Mesenchymal stem cell (in vitro differentiated cells and primary cell): ENCODE results near the gene HIP1.
A peak's percentile ranks its signal among the peaks of the same experiment; 100 is the strongest.

Experiments used
- DNase-seq: peaks from one replicate; pipeline ENCODE4 v3.0.0-alpha.2; 2013
- H2AFZ ChIP-seq: one replicate; pipeline ENCODE4 v1.6.1; 2013; ENCODE audit warnings: low read depth, mild to moderate bottlenecking, control low read depth, inconsistent platforms, low read length, moderate library complexity
- H2AK5ac ChIP-seq: 2 replicates; pipeline ENCODE4 v1.6.1; 2013; ENCODE audit warnings: low read length, moderate library complexity, mild to moderate bottlenecking, inconsistent platforms; ENCODE audit not compliant: severe bottlenecking
- H2BK120ac ChIP-seq: one replicate; pipeline ENCODE4 v1.6.1; 2013; ENCODE audit warnings: low read depth, mild to moderate bottlenecking, inconsistent platforms, low read length, moderate library complexity
- H2BK12ac ChIP-seq, 2 experiments: one replicate each; pipeline ENCODE4 v1.6.1; 2013; ENCODE audit warnings: inconsistent platforms in 2 of 2, low read length in 2 of 2, mild to moderate bottlenecking in 2 of 2, moderate library complexity in 2 of 2, control low read depth in 1 of 2
- H2BK15ac ChIP-seq: one replicate; pipeline ENCODE4 v1.6.1; 2013; ENCODE audit warnings: mild to moderate bottlenecking, low read depth, inconsistent platforms; ENCODE audit not compliant: poor library complexity, severe bottlenecking
- H2BK5ac ChIP-seq: 2 replicates; pipeline ENCODE4 v1.6.1; 2013; ENCODE audit warnings: low read depth, mild to moderate bottlenecking, low read length, control low read depth, inconsistent platforms; ENCODE audit not compliant: poor library complexity, severe bottlenecking
- H3K14ac ChIP-seq, 2 experiments: one replicate each; pipeline ENCODE4 v1.6.1; 2013; ENCODE audit warnings: inconsistent platforms in 2 of 2, low read length in 2 of 2, control low read depth in 1 of 2, mild to moderate bottlenecking in 1 of 2, moderate library complexity in 1 of 2
- H3K18ac ChIP-seq, 2 experiments: one replicate each; pipeline ENCODE4 v1.6.1; 2013; ENCODE audit warnings: inconsistent platforms in 2 of 2, low read length in 2 of 2, control low read depth in 1 of 2, low read depth in 1 of 2, mild to moderate bottlenecking in 1 of 2
- H3K23ac ChIP-seq, 2 experiments: one replicate each; pipeline ENCODE4 v1.6.1; 2013; ENCODE audit warnings: inconsistent platforms in 2 of 2, low read length in 2 of 2, mild to moderate bottlenecking in 2 of 2, moderate library complexity in 2 of 2, control low read depth in 1 of 2
- H3K27ac ChIP-seq: 2 replicates; pipeline ENCODE4 v1.5.1; 2013; ENCODE audit warnings: mild to moderate bottlenecking, moderate library complexity, low read length, control low read depth, inconsistent platforms; ENCODE audit not compliant: poor library complexity, severe bottlenecking
- H3K27me3 ChIP-seq, 2 experiments: 2 replicates each; pipeline versions ENCODE4 v1.6.1 to v1.7.0; 2013; ENCODE audit warnings: low read length in 2 of 2, mild to moderate bottlenecking in 2 of 2, moderate library complexity in 2 of 2, control low read depth in 1 of 2, inconsistent platforms in 1 of 2; ENCODE audit not compliant: control insufficient read depth in 1 of 2, insufficient read depth in 1 of 2
- H3K36me3 ChIP-seq, 2 experiments: 2 replicates each; pipeline versions ENCODE4 v1.6.1 to v1.7.0; 2013; ENCODE audit warnings: low read length in 2 of 2, control low read depth in 1 of 2, inconsistent platforms in 1 of 2, low read depth in 1 of 2, mild to moderate bottlenecking in 1 of 2; ENCODE audit not compliant: insufficient read depth in 2 of 2, control insufficient read depth in 1 of 2
- H3K4ac ChIP-seq, 2 experiments: one replicate each; pipeline ENCODE4 v1.6.1; 2013; ENCODE audit warnings: inconsistent platforms in 2 of 2, low read length in 2 of 2, mild to moderate bottlenecking in 2 of 2, moderate library complexity in 2 of 2, control low read depth in 1 of 2, low read depth in 1 of 2
- H3K4me1 ChIP-seq: 2 replicates; pipeline ENCODE4 v1.6.1; 2013; ENCODE audit warnings: low read depth, low read length, control low read depth; ENCODE audit not compliant: control insufficient read depth, insufficient read depth
- H3K4me2 ChIP-seq: 2 replicates; pipeline ENCODE4 v1.6.1; 2013; ENCODE audit warnings: low read length, mild to moderate bottlenecking, inconsistent platforms; ENCODE audit not compliant: poor library complexity, severe bottlenecking
- H3K4me3 ChIP-seq, 2 experiments: 2 replicates each; pipeline versions ENCODE4 v1.5.1 to v1.7.0; 2013; ENCODE audit warnings: low read length in 2 of 2, mild to moderate bottlenecking in 2 of 2, control low read depth in 1 of 2, low read depth in 1 of 2; ENCODE audit not compliant: insufficient read depth in 1 of 2
- H3K79me1 ChIP-seq: replicated peaks from 2 replicates; pipeline ENCODE4 v1.6.1; 2013; ENCODE audit warnings: mild to moderate bottlenecking, control low read depth, low read length, inconsistent platforms; ENCODE audit not compliant: poor library complexity, severe bottlenecking
- H3K9ac ChIP-seq: 2 replicates; pipeline ENCODE4 v1.7.0; 2013; ENCODE audit warnings: mild to moderate bottlenecking, low read length, moderate library complexity
- H3K9me3 ChIP-seq: 2 replicates; pipeline ENCODE4 v1.7.0; 2013; ENCODE audit warnings: mild to moderate bottlenecking, low read length; ENCODE audit not compliant: control insufficient read depth
- H4K8ac ChIP-seq: one replicate; pipeline ENCODE4 v1.6.1; 2013; ENCODE audit warnings: inconsistent platforms, mild to moderate bottlenecking, low read length, moderate library complexity
- H4K91ac ChIP-seq: one replicate; pipeline ENCODE4 v1.6.1; 2013; ENCODE audit warnings: mild to moderate bottlenecking, low read length, inconsistent platforms
- WGBS: methylation state at CpG from one replicate; pipeline ENCODE4 v1.1.7; 2013; ENCODE audit warnings: mixed read lengths; 5-methylcytosine and 5-hydroxymethylcytosine counted together

Gene HIP1

GRCh38 chr7:75583255-75583654, 155.5 kb downstream of the HIP1 start:
- H2BK12ac ChIP-seq = no peak overlapping the region
- 97% methylated on average over 12 of the region's 12 CpGs for WGBS
- no peak overlapping the region for H3K27ac ChIP-seq

DNA sequence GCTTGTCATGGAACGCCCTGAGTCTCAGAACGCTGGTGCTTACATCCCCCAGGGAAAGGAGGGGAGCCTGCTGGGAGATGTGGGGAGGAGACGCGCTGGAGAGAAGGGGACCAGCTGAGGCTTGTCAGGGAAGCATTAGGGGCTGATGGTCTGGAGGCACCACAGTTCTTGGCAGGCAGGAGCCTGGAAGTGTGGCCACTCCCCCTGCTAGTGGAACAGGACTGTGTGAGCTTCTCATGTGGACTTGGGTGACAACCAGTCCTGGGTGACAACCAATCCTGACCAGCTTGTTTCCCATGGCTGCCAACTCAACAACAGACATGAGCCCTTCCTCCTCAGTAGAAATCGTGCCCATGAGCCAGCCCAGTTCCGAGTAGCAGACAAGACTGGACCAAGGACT, 158.8 kb downstream of the HIP1 start:
- no peak overlapping the region for H3K4me2 ChIP-seq
- H4K8ac ChIP-seq = no peak overlapping the region
- H3K27ac ChIP-seq = no peak overlapping the region
- peaks cover 4% of the 10 kb centered on the region for H3K4me1 ChIP-seq
- H3K14ac ChIP-seq = no peak overlapping the region
- no peaks in the 10 kb centered on the region for H3K9me3 ChIP-seq
- no peak for DNase-seq
- H3K27me3 ChIP-seq = no peaks in the 10 kb centered on the region
- H2BK5ac ChIP-seq = no peak overlapping the region
- no peak overlapping the region for H2BK15ac ChIP-seq
- no peak overlapping the region for H4K91ac ChIP-seq
- WGBS = 98% methylated on average over 6 of the region's 6 CpGs
- H3K36me3 ChIP-seq = peaks cover 3 to 61% of the 10 kb centered on the region in 2 experiments
- no peak overlapping the region for H2AK5ac ChIP-seq
- no peak overlapping the region for H3K18ac ChIP-seq
- H3K4me3 ChIP-seq = no peak overlapping the region
- no peaks in the 10 kb centered on the region for H3K79me1 ChIP-seq
- no peak overlapping the region for H2AFZ ChIP-seq
- no peak overlapping the region for H2BK12ac ChIP-seq
- no peak overlapping the region for H2BK120ac ChIP-seq
- H3K23ac ChIP-seq = no peak overlapping the region
- no peak overlapping the region for H3K9ac ChIP-seq
- H3K4ac ChIP-seq = no peak overlapping the region

More at GRCh38 chr7:75583255-75583654, 155.5 kb downstream of the HIP1 start:
- H3K4me3 ChIP-seq = no peak overlapping the region
- no peak overlapping the region for H3K18ac ChIP-seq
- peaks cover 6 to 68% of the 10 kb centered on the region in 2 experiments for H3K36me3 ChIP-seq
- no peak overlapping the region for H3K9ac ChIP-seq
- H3K4ac ChIP-seq = no peak overlapping the region
- no peaks in the 10 kb centered on the region for H3K9me3 ChIP-seq
- H3K27me3 ChIP-seq = no peaks in the 10 kb centered on the region
- H3K79me1 ChIP-seq = peaks cover 4% of the 10 kb centered on the region
- DNase-seq = no peak
- H3K14ac ChIP-seq = no peak overlapping the region
- H2BK15ac ChIP-seq = no peak overlapping the region
- H2BK5ac ChIP-seq = no peak overlapping the region
- no peak overlapping the region for H3K23ac ChIP-seq
- no peak overlapping the region for H2BK120ac ChIP-seq
- no peak overlapping the region for H2AFZ ChIP-seq
- H3K4me2 ChIP-seq = no peak overlapping the region
- peaks cover 7% of the 10 kb centered on the region for H3K4me1 ChIP-seq
- H2AK5ac ChIP-seq = no peak overlapping the region
- no peak overlapping the region for H4K8ac ChIP-seq
- H4K91ac ChIP-seq = no peak overlapping the region

- Histone ChIP-seq H3K14ac (no peak overlapping the region), H2AK5ac (peak overlapping the region; percentile 26), H3K9ac (no peak overlapping the region), H3K23ac (no peak overlapping the region), H3K36me3 (peaks cover 5 to 59% of the 10 kb centered on the region in 2 experiments), H3K4me1 (peaks cover 4% of the 10 kb centered on the region), H2BK120ac (no peak overlapping the region), H3K27me3 (no peaks in the 10 kb centered on the region), H3K4me2 (no peak overlapping the region), H3K18ac (no peak overlapping the region), H3K9me3 (no peaks in the 10 kb centered on the region), H2BK5ac (no peak overlapping the region), H2BK15ac (no peak overlapping the region), H3K27ac (no peak overlapping the region), H3K79me1 (no peaks in the 10 kb centered on the region), H3K4me3 (no peak overlapping the region), H2AFZ (no peak overlapping the region), H4K91ac (no peak overlapping the region), H3K4ac (no peak overlapping the region), H2BK12ac (no peak overlapping the region), H4K8ac (no peak overlapping the region)
- DNase-seq = no peak
- 90% methylated on average over 7 of the region's 7 CpGs for WGBS
Measured at GRCh38 chr7:75578081-75578480, 160.7 kb downstream of the HIP1 start.

DNA sequence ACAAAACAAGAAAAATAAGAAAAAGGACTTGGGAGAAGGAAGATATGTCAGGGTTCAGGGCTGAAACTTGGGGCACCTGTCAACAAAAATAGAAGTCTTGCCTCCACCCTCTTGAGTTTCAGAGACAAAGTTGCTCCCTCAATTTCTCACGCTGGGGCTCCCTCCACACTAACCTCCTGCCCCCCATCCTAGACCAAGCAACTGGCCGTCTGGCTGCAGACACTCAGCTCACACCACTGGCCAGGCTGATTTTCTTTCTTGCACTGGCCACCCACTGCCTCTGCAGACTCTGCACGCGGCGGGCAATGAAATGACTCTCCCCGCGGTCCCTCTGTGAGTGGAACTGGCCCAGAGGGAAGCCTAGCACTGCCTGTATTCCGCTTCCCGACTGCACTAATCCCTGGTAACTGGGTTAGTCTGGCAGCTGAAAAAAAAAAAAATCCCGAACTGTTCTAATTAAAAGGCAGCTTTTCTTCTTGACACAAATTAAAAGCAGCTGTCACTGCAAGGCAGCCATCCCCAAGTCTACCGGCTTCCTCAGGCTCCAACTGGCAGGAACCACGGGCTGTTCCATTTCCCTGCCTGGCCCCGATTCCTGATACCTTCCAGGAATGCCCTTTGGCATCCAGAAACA, 163.1 kb downstream of the HIP1 start:
- no peak overlapping the region for H3K23ac ChIP-seq
- 93% methylated on average over 13 of the region's 13 CpGs for WGBS
- H3K4me2 ChIP-seq = no peak overlapping the region
- H3K9me3 ChIP-seq = no peaks in the 10 kb centered on the region
- H3K27me3 ChIP-seq = no peaks in the 10 kb centered on the region
- DNase-seq = no peak
- H2AFZ ChIP-seq = no peak overlapping the region
- peak overlapping the region; percentile 22 for H3K9ac ChIP-seq
- H4K8ac ChIP-seq = no peak overlapping the region
- no peak overlapping the region for H4K91ac ChIP-seq
- no peak overlapping the region for H3K4me3 ChIP-seq
- no peak overlapping the region for H2AK5ac ChIP-seq
- peaks cover 4% of the 10 kb centered on the region for H3K4me1 ChIP-seq
- no peaks in the 10 kb centered on the region for H3K79me1 ChIP-seq
- no peak overlapping the region for H3K18ac ChIP-seq
- no peak overlapping the region for H2BK15ac ChIP-seq
- H3K36me3 ChIP-seq = peaks cover 3 to 55% of the 10 kb centered on the region in 2 experiments
- H2BK120ac ChIP-seq = no peak overlapping the region
- no peak overlapping the region for H3K14ac ChIP-seq
- no peak overlapping the region for H3K27ac ChIP-seq
- no peak overlapping the region for H2BK12ac ChIP-seq
- H3K4ac ChIP-seq = no peak overlapping the region
- H2BK5ac ChIP-seq = no peak overlapping the region
